GM19023 (cell line): Measurements from ENCODE around the gene KATNA1.
A peak's percentile ranks its signal among the peaks of the same experiment; 100 is the strongest.
"Not testable (repeated sequence)": the region's sequence is repeated elsewhere in the genome, so short reads cannot be mapped to it uniquely, and the experiment has no call there.

Source experiments
- ATAC-seq: cut with Tn5 transposase; IDR thresholded peaks from one replicate; pipeline ENCODE4 v1.9.1; 2021; ENCODE audit warnings: mild to moderate bottlenecking, moderate library complexity; ENCODE audit not compliant: unreplicated experiment

KATNA1 gene

GRCh38 chr6:149648148-149649145, at the start of gene KATNA1:
Gene KATNA1 (minus strand): TSS chr6:149648714. CDS start chr6:149638547, 10,167 bp downstream.
- peak; percentile 92 for ATAC-seq

GRCh38 chr6:149698175-149698574, 49.7 kb upstream of the KATNA1 start:
- ATAC-seq, result no peak

GRCh38 chr6:149696901-149697300, 48.4 kb upstream of the KATNA1 start:
- no peak for ATAC-seq

- ATAC-seq, result no peak
Observed at GRCh38 chr6:149694921-149695320, 46.4 kb upstream of the KATNA1 start.

DNA sequence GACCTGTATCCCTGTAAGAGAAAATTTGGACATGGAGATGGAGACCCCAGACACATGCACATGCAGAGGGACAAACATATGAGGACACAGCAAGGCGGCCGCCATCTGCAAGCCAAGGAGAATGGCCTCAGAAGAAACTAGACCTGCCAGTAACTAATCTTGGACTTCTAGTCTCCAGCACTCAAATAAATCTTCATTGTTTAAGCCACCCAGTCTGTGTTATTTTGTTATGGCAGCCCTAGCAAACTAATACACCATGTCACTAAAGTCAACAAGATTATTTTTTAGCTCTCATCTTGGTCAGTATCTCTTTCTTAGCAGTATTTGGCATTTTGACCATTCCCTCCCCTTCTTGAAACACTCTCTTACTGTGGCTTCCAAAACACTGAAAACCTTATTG, 42.7 kb upstream of the KATNA1 start:
- ATAC-seq, result no peak

DNA sequence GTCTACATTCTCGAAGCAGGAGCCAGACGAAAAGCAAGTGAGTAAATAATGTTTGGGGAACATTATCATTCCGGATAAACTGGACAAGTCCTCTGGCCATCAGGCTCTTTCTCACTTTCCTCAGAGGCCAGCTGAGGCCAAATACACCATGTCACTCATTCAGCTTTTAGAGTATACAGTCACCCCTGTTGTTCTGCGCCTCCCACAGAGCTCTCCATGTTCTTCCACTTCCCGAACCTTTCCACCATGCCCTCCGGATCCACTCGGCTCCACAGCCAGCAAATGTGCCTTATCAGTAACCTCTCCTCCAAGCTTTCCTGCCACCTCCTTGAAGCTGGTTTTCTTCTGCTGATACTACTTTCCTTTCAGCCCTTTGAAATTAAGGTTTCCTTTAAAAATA, 37.7 kb upstream of the KATNA1 start:
- ATAC-seq, result no peak

GRCh38 chr6:149683256-149683859, 34.8 kb upstream of the KATNA1 start:
- ATAC-seq, result no peak

DNA sequence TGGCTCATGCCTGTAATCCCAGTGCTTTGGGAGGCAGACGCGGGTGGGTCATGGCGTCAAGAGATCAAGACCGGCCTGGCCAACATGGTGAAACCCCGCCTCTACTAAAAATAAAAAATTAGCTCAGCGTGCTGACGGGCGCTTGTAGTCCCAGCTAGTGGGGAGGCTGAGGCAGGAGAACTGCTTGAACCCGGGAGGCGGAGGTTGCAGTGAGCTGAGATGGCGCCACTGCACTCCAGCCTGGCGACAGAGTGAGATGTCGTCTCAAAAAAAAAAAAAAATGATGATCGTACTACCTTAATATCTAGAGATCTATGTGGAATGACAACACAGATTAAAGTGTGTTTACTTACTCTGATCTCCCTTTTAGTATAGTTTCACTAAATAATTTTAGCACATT, 33.3 kb upstream of the KATNA1 start:
- not testable (repeated sequence) for ATAC-seq

GRCh38 chr6:149681209-149681608, 32.7 kb upstream of the KATNA1 start:
- no peak for ATAC-seq

DNA sequence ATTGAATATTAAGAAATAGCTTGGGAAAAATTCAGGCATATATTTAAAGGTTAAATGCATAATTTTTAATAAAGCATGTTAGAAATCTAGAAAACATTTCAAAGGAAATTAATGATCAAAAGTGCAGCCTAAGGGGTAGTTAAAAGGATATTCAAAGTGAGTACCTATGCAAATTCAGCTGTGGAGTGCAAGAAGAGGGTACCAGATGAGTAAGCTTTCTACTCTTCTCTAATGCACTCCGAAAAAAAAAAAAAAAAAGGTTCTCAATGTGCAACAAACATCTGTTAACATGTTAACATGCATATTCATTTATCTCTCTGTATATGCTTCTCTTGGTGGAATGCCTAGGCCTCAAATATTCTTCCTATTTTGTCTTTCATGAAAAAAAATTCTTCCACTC, 32.0 kb upstream of the KATNA1 start:
- no peak for ATAC-seq

GRCh38 chr6:149672265-149672664, 23.8 kb upstream of the KATNA1 start:
- not testable (repeated sequence) for ATAC-seq

DNA sequence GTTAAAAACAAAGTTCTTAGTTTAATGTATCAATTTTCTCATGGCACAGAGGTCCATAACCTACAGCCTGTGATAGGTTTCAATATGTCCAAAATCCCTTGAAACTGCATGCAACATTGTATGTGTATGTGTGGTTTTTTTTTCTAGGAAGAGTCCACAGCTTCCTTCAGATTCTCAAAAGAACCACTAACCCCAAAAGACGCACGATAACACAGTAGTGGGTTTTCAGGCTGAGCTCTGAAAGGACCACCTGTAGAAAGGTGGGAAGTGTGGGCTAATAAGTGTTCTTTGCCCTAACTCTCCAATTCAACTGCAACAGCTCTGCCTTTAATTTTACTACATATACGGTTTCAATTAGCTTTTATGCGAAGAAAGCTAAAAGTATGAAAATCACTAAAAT, 11.5 kb upstream of the KATNA1 start:
- no peak for ATAC-seq

DNA sequence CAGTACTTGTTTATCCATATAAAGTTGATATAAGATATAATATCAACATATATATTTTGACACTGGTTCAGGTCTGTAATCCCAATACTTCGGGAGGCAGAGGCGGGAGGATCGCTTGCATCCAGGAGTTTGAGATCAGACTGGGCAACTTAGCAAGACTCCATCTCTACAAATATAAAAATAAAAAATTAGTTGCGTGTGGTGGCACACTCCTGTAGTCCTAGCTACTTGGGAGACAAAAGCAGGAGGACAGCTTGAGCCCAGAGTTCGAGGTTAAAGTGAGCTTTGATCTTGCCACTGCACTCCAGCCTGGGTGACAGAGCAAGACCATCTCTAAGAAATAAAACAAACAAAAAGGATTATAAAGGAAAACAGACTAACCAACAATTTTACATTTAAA, 8.9 kb upstream of the KATNA1 start:
- no peak for ATAC-seq

- ATAC-seq, result no peak
Observed at GRCh38 chr6:149651056-149651455, 2.5 kb upstream of the KATNA1 start.

DNA sequence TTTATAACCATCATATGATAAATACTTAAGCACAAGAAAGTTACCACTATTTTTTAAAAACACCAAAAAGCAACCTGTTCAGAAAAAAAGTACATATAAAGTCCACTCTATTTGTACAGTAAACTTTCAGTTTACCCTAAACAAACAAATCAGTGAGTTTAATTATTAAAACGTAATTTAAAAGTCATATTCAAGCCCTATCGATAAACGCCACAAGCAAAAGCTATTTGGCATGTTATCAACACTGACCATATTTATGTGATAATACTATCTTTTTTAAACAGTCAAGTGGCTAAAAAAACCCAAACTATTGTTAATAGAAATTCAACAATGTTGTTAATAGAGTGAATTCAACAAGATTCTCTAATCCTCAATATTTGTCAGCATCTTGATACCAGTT, 1.9 kb downstream of the KATNA1 start:
- no peak for ATAC-seq

GRCh38 chr6:149642829-149643580, 5.5 kb downstream of the KATNA1 start:
- no peak for ATAC-seq

DNA sequence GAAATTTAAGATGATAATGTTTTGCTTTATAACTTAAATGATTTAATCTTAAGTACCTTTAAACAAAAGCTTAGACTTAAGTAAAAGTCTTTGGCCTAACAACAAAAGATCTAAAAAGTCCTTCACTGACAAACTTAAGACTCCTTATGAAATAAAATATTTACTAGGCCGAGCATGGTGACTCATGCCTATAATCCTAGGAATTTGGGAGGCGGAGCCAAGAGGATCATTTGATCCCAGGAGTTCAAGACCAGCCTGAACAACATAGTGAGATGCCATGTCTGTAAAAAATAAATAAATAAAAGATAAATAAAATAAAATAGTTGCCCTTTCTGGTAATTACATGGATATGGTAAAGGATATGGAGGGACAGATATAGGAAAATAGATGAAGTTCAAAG, 12.4 kb downstream of the KATNA1 start:
- ATAC-seq, result no peak

- no peak for ATAC-seq
Observed at GRCh38 chr6:149634315-149634714, 14.2 kb downstream of the KATNA1 start.

GRCh38 chr6:149628875-149629510, 19.5 kb downstream of the KATNA1 start:
- peak; percentile 75 for ATAC-seq

- no peak for ATAC-seq
Observed at GRCh38 chr6:149627672-149628071, 20.8 kb downstream of the KATNA1 start.

DNA sequence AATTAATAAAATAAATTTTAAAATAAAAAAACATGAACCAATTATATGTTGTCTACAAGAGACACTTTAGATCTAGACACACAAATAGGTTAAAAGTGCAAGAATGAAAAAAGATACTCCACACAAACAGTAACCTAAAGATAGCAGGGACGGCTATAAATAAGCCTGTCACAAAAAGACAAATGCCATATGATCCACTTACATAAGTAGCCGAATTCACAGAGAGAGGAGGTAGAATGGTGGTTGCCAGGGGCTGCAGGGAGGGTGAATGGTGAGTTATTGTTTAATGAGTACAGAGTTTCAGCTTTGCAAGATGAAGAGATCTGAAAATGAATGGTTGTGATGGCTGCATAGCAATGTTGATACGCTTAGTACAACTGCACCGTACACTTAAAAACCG, 32.7 kb downstream of the KATNA1 start:
- no peak for ATAC-seq
